ENCODE measurements around the gene TMEM151B. TPM values are rescaled to one million over a fixed set of nuclear protein-coding genes. Genes with fewer than 3 reads are reported as not detected.

The TMEM151B gene
- not detected in 2 replicates for total RNA-seq (2014; rRNA removed)
- Bru-seq, nascent RNA = not detected
- percentile 9 among the genes with signal in this experiment for BruChase-seq, experiment 1, labeled RNA remaining after a 6-hour chase
- BruChase-seq, experiment 2, labeled RNA remaining after a 2-hour chase = not detected
- long read RNA-seq = 0 reads

DNA sequence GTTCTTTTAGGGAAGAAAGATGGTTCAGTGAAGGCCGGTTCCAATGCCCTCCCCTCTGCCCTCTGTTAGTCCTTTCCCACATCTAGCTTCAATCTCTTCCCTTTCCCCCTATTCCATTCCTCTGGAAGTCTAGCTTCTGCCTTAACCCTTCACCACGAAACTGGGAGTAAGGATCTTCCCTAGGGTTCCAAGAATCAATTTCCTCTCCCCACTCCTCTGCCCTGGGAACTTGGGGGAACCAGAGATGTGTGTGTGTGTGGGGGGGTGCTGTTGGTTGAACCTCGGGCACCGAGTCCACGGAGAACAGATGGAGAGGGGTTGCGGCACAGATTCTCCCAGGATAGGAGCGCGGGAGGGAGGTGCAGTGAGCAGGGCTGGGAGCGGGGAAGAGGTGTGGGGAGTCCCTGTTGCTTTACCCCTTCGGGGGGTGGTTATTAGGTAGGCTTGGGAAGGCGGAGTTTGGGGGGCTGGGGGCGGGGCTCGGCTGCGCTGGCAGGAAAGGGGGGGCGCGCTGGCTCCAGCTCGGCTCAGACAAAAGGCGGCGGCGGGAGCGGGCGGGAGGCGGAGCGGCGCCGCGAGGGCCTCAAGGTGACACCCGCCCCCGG lies at the start of gene TMEM151B:
TMEM151B (plus strand) TSS at position 530 of the 605 bp plus-strand sequence. CDS start 293 bp downstream, outside the sequence.
- Histone ChIP-seq H3K9me3 (ENCODE audit: low read length) (no peaks in the 10 kb centered on the region), H3K4me3 (ENCODE audit: low read length) (no peak within 1 kb of the TSS), H3K4me2 (ENCODE audit: low read length) (no peak within 1 kb of the TSS), H2AFZ (ENCODE audit: low read length) (no peak within 1 kb of the TSS), H3K27me3 (ENCODE audit: low read length) (peaks cover 33% of the 10 kb centered on the region), H3K4me1 (ENCODE audit: insufficient read depth, low read length) (no peaks in the 10 kb centered on the region), H3K9ac (ENCODE audit: low read length) (no peak within 1 kb of the TSS), H3K9me2 (replicated peaks; ENCODE audit: low read length) (no peaks in the 10 kb centered on the region), H3F3A (ENCODE audit: low read length, unreplicated experiment) (no peaks in the 10 kb centered on the region), H3K36me3 (ENCODE audit: low read depth, low read length) (no peaks in the 10 kb centered on the region), H3K27ac (ENCODE audit: low read length) (no peak within 1 kb of the TSS), H3K79me2 (ENCODE audit: low read length) (no peaks in the 10 kb centered on the region), H4K20me1 (ENCODE audit: low read length) (no peaks in the 10 kb centered on the region)
- intact Hi-C loops (cut with micrococcal nuclease) = loop anchor here (5.0 kb wide), 1 partner anchor 32 kb away; no protein-coding TSS in a partner anchor
- ChIA-PET CTCF (no interaction called here), POLR2A (ENCODE audit: unreplicated experiment) (no interaction called here)
- ATAC-seq (no peak), DNase-seq (no peak)
- no peak for TF ChIP-seq EZH2phosphoT487 (IDR thresholded peaks at IDR 0.05; ENCODE audit: borderline replicate concordance, low read length)
- TF ChIP-seq EZH2 (IDR thresholded peaks at IDR 0.05; ENCODE audit: low read length, unreplicated experiment) = no peak
- no peak for TF ChIP-seq CTCF (conservative IDR thresholded peaks at IDR 0.05; ENCODE audit: low read depth, low read length)
- BruUV-seq (replicated peaks) = no TSS peak

DNA sequence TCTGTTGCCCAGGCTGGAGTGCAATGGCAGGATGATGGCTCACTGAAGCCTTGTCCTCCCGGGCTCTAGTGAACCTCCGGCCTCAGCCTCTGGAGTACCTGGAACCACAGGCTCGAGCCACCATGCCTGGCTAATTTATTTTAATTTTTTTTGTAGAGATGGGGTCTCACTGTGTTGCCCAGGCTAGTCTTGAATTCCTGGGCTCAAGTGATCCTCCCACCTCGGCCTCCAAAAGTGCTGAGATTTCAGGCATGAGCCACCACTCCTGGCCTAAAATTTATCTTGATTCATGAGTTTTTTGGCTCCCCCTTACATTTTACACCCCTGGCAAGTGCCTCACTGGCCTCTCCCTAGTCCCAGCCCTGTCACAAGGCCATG lies 49.3 kb upstream of the TMEM151B start:
- no peak overlapping the region for H2AFZ ChIP-seq (ENCODE audit: low read length)
- ChIA-PET CTCF (interaction anchor here (1.0 kb wide), 1 partner anchor 17 kb away, joined by 3 read pairs; no protein-coding TSS in a partner anchor), POLR2A (ENCODE audit: unreplicated experiment) (no interaction called here)
- H3K4me2 ChIP-seq (ENCODE audit: low read length) = no peak overlapping the region
- DNase-seq (no peak), ATAC-seq (no peak)
- TSS peak; percentile 9 for BruUV-seq (replicated peaks)
- no peaks in the 10 kb centered on the region for H3K36me3 ChIP-seq (ENCODE audit: low read depth, low read length)
- no peaks in the 10 kb centered on the region for H3K9me3 ChIP-seq (ENCODE audit: low read length)
- H3K27ac ChIP-seq (ENCODE audit: low read length) = no peak overlapping the region
- peaks cover 29% of the 10 kb centered on the region for H3K4me1 ChIP-seq (ENCODE audit: insufficient read depth, low read length)
- H3F3A ChIP-seq (ENCODE audit: low read length, unreplicated experiment) = peaks cover 4% of the 10 kb centered on the region
- intact Hi-C loops (cut with micrococcal nuclease) = loop anchor here (1.0 kb wide), 1 partner anchor 16 kb away; no protein-coding TSS in a partner anchor
- H3K9me2 ChIP-seq (replicated peaks; ENCODE audit: low read length) = no peaks in the 10 kb centered on the region
- H3K9ac ChIP-seq (ENCODE audit: low read length) = no peak overlapping the region
- H4K20me1 ChIP-seq (ENCODE audit: low read length) = peaks cover 5% of the 10 kb centered on the region; the same call in 1 of the 2 replicates
- no peak for TF ChIP-seq CTCF (conservative IDR thresholded peaks at IDR 0.05; ENCODE audit: low read depth, low read length)
- no peak for TF ChIP-seq EZH2 (IDR thresholded peaks at IDR 0.05; ENCODE audit: low read length, unreplicated experiment)
- TF ChIP-seq EZH2phosphoT487 (IDR thresholded peaks at IDR 0.05; ENCODE audit: borderline replicate concordance, low read length) = no peak
- H3K4me3 ChIP-seq (ENCODE audit: low read length) = no peak overlapping the region
- H3K79me2 ChIP-seq (ENCODE audit: low read length) = peaks cover 21% of the 10 kb centered on the region
- no peaks in the 10 kb centered on the region for H3K27me3 ChIP-seq (ENCODE audit: low read length)

Measured in PC-3 (cell line).